HFFc6 (cell line): ENCODE measurements around the gene MIF. TPM values are rescaled to one million over a fixed set of nuclear protein-coding genes. Genes with fewer than 3 reads are reported as not detected.
A peak's percentile ranks its signal among the peaks of the same experiment; 100 is the strongest.
"Not testable (repeated sequence)": the region's sequence is repeated elsewhere in the genome, so short reads cannot be mapped to it uniquely, and the experiment has no call there.

Experiments
- DNase-seq: peaks from one replicate; pipeline ENCODE4 v3.0.0-alpha.2; 2018
- H3K27ac Mint-ChIP-seq: 2 replicates; pipeline ENCODE4 v1.8.0; 2020; ENCODE audit warnings: mild to moderate bottlenecking, mixed read lengths
- H3K27me3 Mint-ChIP-seq: 2 replicates; pipeline ENCODE4 v1.8.0; 2021; ENCODE audit warnings: mild to moderate bottlenecking, moderate library complexity, mixed read lengths; ENCODE audit not compliant: insufficient read depth
- H3K36me3 Mint-ChIP-seq: 2 replicates; pipeline ENCODE4 v1.8.0; 2021; ENCODE audit warnings: low read depth, mixed read lengths
- H3K4me1 Mint-ChIP-seq: 2 replicates; pipeline ENCODE4 v1.8.0; 2020; ENCODE audit warnings: low read depth, mixed read lengths
- H3K4me3 Mint-ChIP-seq: 2 replicates; pipeline ENCODE4 v1.8.0; 2020; ENCODE audit warnings: mild to moderate bottlenecking, moderate library complexity, mixed read lengths
- H3K9me3 Mint-ChIP-seq: 2 replicates; pipeline ENCODE4 v1.8.0; 2020; ENCODE audit warnings: mild to moderate bottlenecking, mixed read lengths
- total RNA-seq, 6 experiments: library from RNA; stranded (reverse); fragmentation: NEBNext Ultra II Directional; extraction: Animal tissue kit (Norgen Biotek cat#: 25700); gene quantifications; 2 replicates in 1 of 6; 3 replicates in 5 of 6; pipeline ENCODE4 v1.2.3, GENCODE V29; 2021
- TF ChIP-seq, protein P1 (sequence below): fragments of 200-600 bp; sonication (generic); IDR thresholded peaks from 2 replicates; pipeline ENCODE4 v1.5.0; 2021; ENCODE audit warnings: antibody characterized with exemption, mild to moderate bottlenecking

The MIF gene
- total RNA-seq, 6 experiments from 2014 or later: 625 to 741 (median 699) TPM

DNA sequence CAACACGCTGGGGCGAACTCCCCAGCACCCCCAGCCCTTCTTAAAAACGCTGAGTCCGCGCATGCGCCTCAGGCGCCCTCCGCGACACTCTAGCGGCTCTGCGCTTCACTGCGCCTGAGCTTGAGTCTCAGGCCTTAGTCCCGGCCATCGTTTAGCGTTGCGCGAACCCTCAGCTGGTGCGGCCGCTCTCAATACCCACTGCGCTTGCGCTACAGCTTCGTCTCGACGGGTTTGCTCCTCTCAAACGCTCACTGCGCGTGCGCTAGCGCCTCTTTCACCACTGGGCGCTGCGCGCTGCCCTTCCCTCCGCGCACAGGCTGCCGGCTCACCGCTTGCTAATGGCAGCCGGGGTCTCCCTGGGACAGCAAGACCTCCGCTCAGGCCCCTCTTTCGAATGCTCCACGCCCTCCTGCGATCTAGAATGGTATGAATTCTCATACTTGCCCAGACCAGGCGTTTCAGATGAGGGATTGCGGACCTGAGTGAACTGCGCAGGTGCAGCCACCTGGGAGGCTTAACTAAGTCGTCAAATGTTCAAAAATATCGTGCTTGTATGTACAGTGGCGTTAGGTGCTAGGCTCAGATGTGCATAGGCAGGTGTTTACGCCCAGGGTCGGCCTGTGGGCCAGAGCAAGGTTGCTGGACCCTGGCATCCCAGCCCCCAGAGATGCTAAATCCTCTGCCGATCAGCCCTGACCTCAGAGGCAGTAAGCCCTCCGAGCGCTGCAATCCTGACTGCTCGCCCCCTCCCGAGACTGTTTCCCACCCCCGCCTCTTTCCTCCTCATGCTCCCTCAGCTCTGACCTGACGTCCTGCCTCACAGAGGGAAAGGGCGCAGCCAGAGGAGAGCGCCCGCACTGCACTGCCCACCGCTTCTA is 36.3 kb upstream of the MIF start, which contains the start of gene SLC2A11:
SLC2A11 (plus strand) TSS at position 270 of the 878 bp plus-strand sequence; CDS start at position 395, 125 bp downstream.
- no peaks in the 10 kb centered on the region for H3K36me3 Mint-ChIP-seq
- H3K9me3 Mint-ChIP-seq: no peaks in the 10 kb centered on the region
- peak within 1 kb of the TSS; percentile 84 for H3K4me3 Mint-ChIP-seq
- TF ChIP-seq, protein P1, sequence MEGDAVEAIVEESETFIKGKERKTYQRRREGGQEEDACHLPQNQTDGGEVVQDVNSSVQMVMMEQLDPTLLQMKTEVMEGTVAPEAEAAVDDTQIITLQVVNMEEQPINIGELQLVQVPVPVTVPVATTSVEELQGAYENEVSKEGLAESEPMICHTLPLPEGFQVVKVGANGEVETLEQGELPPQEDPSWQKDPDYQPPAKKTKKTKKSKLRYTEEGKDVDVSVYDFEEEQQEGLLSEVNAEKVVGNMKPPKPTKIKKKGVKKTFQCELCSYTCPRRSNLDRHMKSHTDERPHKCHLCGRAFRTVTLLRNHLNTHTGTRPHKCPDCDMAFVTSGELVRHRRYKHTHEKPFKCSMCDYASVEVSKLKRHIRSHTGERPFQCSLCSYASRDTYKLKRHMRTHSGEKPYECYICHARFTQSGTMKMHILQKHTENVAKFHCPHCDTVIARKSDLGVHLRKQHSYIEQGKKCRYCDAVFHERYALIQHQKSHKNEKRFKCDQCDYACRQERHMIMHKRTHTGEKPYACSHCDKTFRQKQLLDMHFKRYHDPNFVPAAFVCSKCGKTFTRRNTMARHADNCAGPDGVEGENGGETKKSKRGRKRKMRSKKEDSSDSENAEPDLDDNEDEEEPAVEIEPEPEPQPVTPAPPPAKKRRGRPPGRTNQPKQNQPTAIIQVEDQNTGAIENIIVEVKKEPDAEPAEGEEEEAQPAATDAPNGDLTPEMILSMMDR: peak; percentile 44
- peaks cover 24% of the 10 kb centered on the region for H3K4me1 Mint-ChIP-seq
- DNase-seq: peak; percentile 96
- peak within 1 kb of the TSS; percentile 82 for H3K27ac Mint-ChIP-seq
- H3K27me3 Mint-ChIP-seq: peaks cover 2% of the 10 kb centered on the region; the same call in 1 of the 2 replicates

DNA sequence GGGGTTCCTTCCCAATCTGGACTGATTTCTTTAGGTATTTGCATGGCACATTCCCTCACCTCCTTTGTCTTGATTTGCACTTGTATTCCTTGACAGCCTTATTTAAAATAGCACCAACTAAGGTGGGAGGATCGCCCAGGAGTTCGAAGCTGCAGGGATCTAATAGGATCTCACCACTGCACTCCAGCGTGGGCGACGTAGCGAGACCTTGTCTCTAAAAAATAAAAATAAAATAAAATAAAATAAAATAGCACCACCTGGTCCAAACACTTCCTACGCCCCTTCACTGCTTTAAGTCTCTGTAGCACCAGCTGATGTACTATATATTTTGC is 35.7 kb upstream of the MIF start:
- Mint-ChIP-seq H3K36me3 (no peaks in the 10 kb centered on the region), H3K27ac (peak overlapping the region; percentile 82; the same call in 1 of the 2 replicates), H3K4me3 (peak overlapping the region; percentile 84), H3K27me3 (peaks cover under 1% of the 10 kb centered on the region; the same call in 1 of the 2 replicates), H3K4me1 (peaks cover 24% of the 10 kb centered on the region), H3K9me3 (no peaks in the 10 kb centered on the region)
- no peak for DNase-seq
- TF ChIP-seq, protein P1: no peak

DNA sequence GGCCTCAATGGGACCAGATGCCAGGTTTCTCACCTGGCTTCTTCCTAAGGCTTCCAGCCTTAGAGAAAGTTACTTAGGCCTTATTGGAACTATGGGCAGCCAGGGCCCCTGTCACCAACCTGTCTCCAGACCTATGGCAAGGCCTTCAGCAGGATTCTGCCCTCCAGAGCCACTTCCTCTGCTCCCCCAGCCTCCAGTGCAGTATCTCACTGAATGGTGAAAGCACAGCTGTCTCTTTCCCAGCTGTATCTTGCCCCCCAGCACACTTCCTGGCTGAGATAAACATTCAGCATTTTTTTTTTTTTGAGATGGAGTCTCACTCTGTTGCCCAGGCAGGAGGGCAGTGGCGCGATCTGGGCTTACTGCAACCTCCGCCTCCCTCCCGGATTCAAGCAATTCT is 35.0 kb upstream of the MIF start:
- H3K4me1 Mint-ChIP-seq: peaks cover 24% of the 10 kb centered on the region
- no peaks in the 10 kb centered on the region for H3K27me3 Mint-ChIP-seq
- H3K4me3 Mint-ChIP-seq: peak overlapping the region; percentile 84; the same call in 1 of the 2 replicates
- H3K9me3 Mint-ChIP-seq: no peaks in the 10 kb centered on the region
- no peak for DNase-seq
- TF ChIP-seq, protein P1: no peak
- H3K27ac Mint-ChIP-seq: no peak overlapping the region
- 0 out of 2 replicates have a peak, but pooled peaks cover 4% of the 10 kb centered on the region for H3K36me3 Mint-ChIP-seq

DNA sequence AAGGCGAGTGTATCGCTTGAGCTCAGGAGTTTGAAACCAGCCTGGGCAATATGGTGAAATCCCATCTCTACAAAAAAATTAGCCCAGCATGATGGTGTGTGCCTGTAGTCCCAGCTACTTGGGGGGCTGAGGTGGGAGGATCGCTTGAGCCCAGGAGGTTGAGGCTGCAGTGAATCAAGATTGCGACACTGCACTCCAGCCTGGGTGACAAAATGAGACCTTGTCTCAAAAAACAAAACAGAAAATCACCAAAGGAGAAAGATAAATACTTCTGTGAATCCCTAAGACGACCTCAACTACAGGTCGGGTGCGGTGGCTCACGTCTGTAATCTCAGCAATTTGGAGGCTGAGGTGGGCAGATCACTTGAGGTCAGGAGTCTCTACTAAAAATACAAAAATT is 34.0 kb upstream of the MIF start:
- H3K36me3 Mint-ChIP-seq, H3K27me3 Mint-ChIP-seq, H3K27ac Mint-ChIP-seq, DNase-seq, H3K4me3 Mint-ChIP-seq, H3K9me3 Mint-ChIP-seq: not testable (repeated sequence)
- H3K4me1 Mint-ChIP-seq: peaks cover 24% of the 10 kb centered on the region

DNA sequence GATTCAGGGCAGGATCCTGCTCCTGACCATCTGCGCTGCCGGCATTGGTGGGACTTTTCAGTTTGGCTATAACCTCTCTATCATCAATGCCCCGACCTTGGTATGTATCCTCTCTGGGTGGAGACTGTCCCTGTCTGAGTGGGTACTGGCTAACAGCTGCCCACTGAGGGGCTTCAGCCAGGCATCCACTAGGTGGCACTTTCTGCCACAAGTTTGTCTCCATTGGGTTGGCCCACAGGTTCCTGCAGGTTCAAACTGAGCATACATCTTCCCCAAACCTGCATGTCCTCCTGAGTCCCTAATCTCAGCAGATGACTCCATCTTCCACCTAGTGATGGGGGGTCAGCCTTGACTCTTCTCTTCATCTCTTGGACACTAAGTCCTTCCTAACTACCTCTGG is 32.1 kb upstream of the MIF start:
- no peak overlapping the region for H3K4me3 Mint-ChIP-seq
- TF ChIP-seq, protein P1: peak; percentile 79
- no peak overlapping the region for H3K27ac Mint-ChIP-seq
- no peaks in the 10 kb centered on the region for H3K9me3 Mint-ChIP-seq
- H3K4me1 Mint-ChIP-seq: peaks cover 13% of the 10 kb centered on the region
- H3K27me3 Mint-ChIP-seq: no peaks in the 10 kb centered on the region
- DNase-seq: peak; percentile 36
- H3K36me3 Mint-ChIP-seq: 0 out of 2 replicates have a peak, but pooled peaks cover 4% of the 10 kb centered on the region

DNA sequence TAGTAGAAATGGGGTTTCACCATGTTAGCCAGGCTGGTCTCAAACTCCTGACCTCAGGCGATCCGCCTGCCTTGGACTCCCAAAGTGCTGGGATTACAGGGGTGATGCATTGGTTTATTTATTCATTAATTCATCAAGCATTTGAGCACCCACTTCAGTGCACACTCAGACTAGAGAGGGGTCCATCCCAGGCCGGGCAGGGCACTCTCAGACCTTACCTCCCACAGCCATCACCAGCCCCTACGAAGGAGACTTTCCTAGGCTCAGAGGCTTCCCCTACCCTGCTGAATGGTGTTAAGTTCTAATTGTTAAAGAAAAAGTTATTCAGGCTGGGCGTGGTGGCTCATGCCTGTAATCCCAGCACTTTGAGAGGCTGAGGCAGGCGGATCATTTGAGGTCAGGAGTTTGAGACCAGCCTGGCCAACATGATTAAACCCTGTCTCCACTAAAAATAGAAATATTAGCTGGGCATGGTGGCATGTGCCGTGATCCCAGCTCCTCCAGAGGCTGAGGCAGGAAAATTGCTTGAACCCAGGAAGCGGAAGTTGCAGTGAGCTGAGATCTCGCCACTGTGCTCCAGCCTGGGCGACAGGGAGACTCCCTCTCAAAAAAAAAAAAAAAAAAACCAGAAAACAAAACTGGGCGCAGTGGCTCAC is 29.6 kb upstream of the MIF start:
- H3K9me3 Mint-ChIP-seq, H3K4me3 Mint-ChIP-seq, DNase-seq, H3K36me3 Mint-ChIP-seq, H3K4me1 Mint-ChIP-seq, H3K27ac Mint-ChIP-seq, H3K27me3 Mint-ChIP-seq: not testable (repeated sequence)
